Ascending aorta (tissue), 2 donors: ENCODE results near the gene TMEM39B. TPM values are rescaled to one million over a fixed set of nuclear protein-coding genes. Genes with fewer than 3 reads are reported as not detected.
A peak's percentile ranks its signal among the peaks of the same experiment; 100 is the strongest.

Source experiments
- DNase-seq, 2 donors: peaks; one replicate each; pipeline ENCODE4 v3.0.0-alpha.2; 2019; ENCODE audit warnings: low spot score in 2 of 2
- H3K27ac ChIP-seq, 2 donors: fragments of 200-600 bp; sonication (generic); one replicate each; pipeline ENCODE4 v1.5.1; 2016 to 2017; ENCODE audit warnings: mild to moderate bottlenecking in 1 of 2
- H3K27me3 ChIP-seq: fragments of 200-600 bp; sonication (generic); one replicate; pipeline ENCODE4 v1.5.1; 2017
- H3K36me3 ChIP-seq, 2 donors: fragments of 200-600 bp; sonication (generic); one replicate each; pipeline ENCODE4 v1.5.1; 2016
- H3K4me1 ChIP-seq, 2 donors: fragments of 200-600 bp; sonication (generic); one replicate each; pipeline ENCODE4 v1.5.1; 2016 to 2017; ENCODE audit warnings: mild to moderate bottlenecking in 1 of 2
- H3K4me3 ChIP-seq, 2 donors: fragments of 200-600 bp; sonication (generic); one replicate each; pipeline ENCODE4 v1.5.1; 2016 to 2017; ENCODE audit warnings: mild to moderate bottlenecking in 1 of 2
- H3K9me3 ChIP-seq, 2 donors: fragments of 200-600 bp; sonication (generic); one replicate each; pipeline ENCODE4 v1.5.1; 2016
- intact Hi-C: fragments of 100-400 bp; cut with DNase I; formaldehyde crosslinking; loops from one replicate; pipeline ENCODE4 v1.15.1; 2023
- total RNA-seq: library from RNA; depleted of rRNA; stranded (reverse); fragments of >200 nt; gene quantifications from one replicate; pipeline ENCODE4 v1.1.0, GENCODE V29; 2016
- TF ChIP-seq, protein P1 (sequence below), 3 experiments: fragments of 200-600 bp in 2 of 3; fragments of 450-650 bp in 1 of 3; sonication (generic) in 2 of 3; IDR thresholded peaks; one replicate each; pipeline ENCODE4 v1.5.1; 2016 to 2019; ENCODE audit warnings: antibody characterized with exemption in 3 of 3, mild to moderate bottlenecking in 1 of 3, moderate library complexity in 1 of 3

The TMEM39B gene
- total RNA-seq, result 2.6 TPM

GRCh38 chr1:32072622-32073298, at the start of gene TMEM39B:
Gene TMEM39B (plus strand): TSS chr1:32072939. CDS start chr1:32073048, 109 bp downstream.
- Histone ChIP-seq H3K27me3 (no peaks in the 10 kb centered on the region), H3K9me3 (no peaks in the 10 kb centered on the region), H3K27ac (peak within 1 kb of the TSS; percentile 83 to 89), H3K4me3 (peak within 1 kb of the TSS; percentile 75), H3K4me1 (peaks cover 13 to 15% of the 10 kb centered on the region in 2 donors), H3K36me3 (peaks cover 15 to 24% of the 10 kb centered on the region in 2 donors)
- peak; percentile 84 to 98 for DNase-seq
- intact Hi-C loops, result loop anchor here (2.0 to 5.0 kb wide), 3 partner anchors 36 to 105 kb away; partner anchors contain the start of genes KHDRBS1, KPNA6 and TXLNA
- TF ChIP-seq, protein P1, sequence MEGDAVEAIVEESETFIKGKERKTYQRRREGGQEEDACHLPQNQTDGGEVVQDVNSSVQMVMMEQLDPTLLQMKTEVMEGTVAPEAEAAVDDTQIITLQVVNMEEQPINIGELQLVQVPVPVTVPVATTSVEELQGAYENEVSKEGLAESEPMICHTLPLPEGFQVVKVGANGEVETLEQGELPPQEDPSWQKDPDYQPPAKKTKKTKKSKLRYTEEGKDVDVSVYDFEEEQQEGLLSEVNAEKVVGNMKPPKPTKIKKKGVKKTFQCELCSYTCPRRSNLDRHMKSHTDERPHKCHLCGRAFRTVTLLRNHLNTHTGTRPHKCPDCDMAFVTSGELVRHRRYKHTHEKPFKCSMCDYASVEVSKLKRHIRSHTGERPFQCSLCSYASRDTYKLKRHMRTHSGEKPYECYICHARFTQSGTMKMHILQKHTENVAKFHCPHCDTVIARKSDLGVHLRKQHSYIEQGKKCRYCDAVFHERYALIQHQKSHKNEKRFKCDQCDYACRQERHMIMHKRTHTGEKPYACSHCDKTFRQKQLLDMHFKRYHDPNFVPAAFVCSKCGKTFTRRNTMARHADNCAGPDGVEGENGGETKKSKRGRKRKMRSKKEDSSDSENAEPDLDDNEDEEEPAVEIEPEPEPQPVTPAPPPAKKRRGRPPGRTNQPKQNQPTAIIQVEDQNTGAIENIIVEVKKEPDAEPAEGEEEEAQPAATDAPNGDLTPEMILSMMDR (IDR thresholded peaks at IDR 0.05), result peak in 2 of 3 experiments; percentile 13 to 22

- Histone ChIP-seq H3K9me3 (no peaks in the 10 kb centered on the region), H3K4me3 (no peak overlapping the region), H3K27ac (peak overlapping the region in 1 of 2 donors; percentile 47), H3K27me3 (no peaks in the 10 kb centered on the region), H3K4me1 (peaks cover 3 to 39% of the 10 kb centered on the region in 2 donors), H3K36me3 (peaks cover 6 to 7% of the 10 kb centered on the region in 2 donors)
- DNase-seq, result no peak
- intact Hi-C loops, result no loop called here
- TF ChIP-seq, protein P1 (IDR thresholded peaks at IDR 0.05), result no peak
These were observed 49.4 kb upstream of the TMEM39B start for GRCh38 chr1:32023351-32023750.

DNA sequence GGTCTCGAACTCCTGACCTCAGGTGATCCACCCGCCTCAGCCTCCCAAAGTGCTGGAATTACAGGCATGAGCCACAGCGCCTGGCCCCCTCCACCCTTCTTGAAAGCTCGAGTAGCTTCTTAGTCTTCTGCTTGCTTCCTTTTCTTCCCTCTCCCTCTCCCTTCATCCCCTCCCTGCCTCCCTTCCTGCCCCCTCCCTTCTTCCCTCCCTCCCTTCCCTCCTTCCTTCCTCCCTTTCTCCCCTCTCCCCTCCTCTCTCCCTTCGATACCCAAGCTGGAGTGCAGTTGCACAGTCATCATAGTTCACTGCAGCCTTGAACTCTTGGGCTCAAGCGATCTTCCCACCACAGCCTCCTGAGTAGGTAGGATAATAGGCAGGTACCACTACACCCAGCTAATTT, 47.2 kb upstream of the TMEM39B start:
- peaks cover 6 to 7% of the 10 kb centered on the region in 2 donors for H3K36me3 ChIP-seq
- no peak for DNase-seq
- intact Hi-C loops, result no loop called here
- no peak overlapping the region for H3K4me3 ChIP-seq
- H3K27me3 ChIP-seq, result no peaks in the 10 kb centered on the region
- H3K27ac ChIP-seq, result peak overlapping the region in 1 of 2 donors; percentile 25
- peaks cover 3 to 21% of the 10 kb centered on the region in 2 donors for H3K4me1 ChIP-seq
- no peaks in the 10 kb centered on the region for H3K9me3 ChIP-seq
- TF ChIP-seq, protein P1 (IDR thresholded peaks at IDR 0.05), result no peak

DNA sequence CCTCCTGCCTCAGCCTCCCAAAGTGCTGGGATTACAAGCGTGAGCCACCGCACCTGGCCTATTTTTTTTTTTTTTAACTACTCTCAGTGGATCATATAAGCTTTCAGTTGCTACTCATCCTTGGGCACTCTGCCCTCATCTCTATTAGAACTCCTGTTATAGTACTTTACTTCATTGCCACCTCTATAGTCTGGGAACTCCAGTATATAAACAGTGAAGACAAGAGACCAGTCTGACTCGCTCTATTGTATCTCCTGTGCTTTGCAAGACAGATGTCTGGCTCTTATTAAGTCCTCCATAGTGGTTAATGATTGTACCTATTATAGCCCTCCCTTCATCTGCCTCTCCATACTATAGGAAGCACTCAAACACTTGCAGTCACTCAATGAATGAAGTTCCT, 44.0 kb upstream of the TMEM39B start:
- intact Hi-C loops, result no loop called here
- TF ChIP-seq, protein P1 (IDR thresholded peaks at IDR 0.05), result no peak
- Histone ChIP-seq H3K4me3 (no peak overlapping the region), H3K27ac (no peak overlapping the region), H3K9me3 (no peaks in the 10 kb centered on the region), H3K4me1 (peaks cover 6 to 31% of the 10 kb centered on the region in 2 donors), H3K27me3 (no peaks in the 10 kb centered on the region), H3K36me3 (peaks cover 8 to 14% of the 10 kb centered on the region in 2 donors)
- no peak for DNase-seq

DNA sequence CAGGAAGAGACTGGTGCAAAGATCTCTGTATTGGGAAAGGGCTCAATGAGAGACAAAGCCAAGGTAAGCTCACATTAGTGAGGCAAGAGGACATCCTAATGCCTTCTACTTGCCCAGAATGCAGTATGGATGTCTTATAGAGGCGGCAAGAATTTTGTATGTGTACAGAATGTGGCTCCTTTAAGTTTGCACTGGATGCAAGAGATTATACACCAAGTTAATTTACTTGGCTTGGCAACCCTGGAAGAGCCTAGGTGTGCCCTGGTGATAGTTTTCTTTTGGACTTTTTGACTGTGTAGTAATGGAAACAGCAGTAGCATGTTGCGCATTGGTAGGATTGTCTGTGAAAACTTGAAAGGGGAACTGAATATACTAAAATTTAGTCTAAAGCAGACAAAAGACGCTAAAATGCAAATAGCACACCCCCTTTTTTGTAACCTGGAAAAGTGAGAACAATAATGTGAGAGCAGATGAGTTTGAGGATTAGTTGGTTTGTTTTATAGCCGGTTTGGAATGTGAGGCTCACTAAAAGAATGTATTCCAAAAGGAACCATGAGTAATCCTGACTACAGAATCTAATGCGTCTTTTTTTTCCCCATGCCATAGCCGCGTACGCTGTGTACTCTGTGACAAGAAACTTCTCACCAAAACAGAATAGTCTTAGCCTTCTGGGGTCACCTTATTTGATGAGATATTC, 41.0 kb upstream of the TMEM39B start:
- intact Hi-C loops, result no loop called here

More for the DNA sequence above, 41.0 kb upstream of the TMEM39B start:
- Histone ChIP-seq H3K4me3 (no peak overlapping the region), H3K27ac (peak overlapping the region; percentile 11 to 42), H3K4me1 (peaks cover 4 to 19% of the 10 kb centered on the region in 2 donors), H3K9me3 (no peaks in the 10 kb centered on the region), H3K27me3 (no peaks in the 10 kb centered on the region), H3K36me3 (peaks cover 21 to 23% of the 10 kb centered on the region in 2 donors)
- DNase-seq, result no peak
- TF ChIP-seq, protein P1 (IDR thresholded peaks at IDR 0.05), result no peak
